Neutrophil (primary cell): ENCODE measurements around the gene MRPL38.

Experiments
- H3K27ac ChIP-seq: fragments of 200-600 bp; sonication (generic); 2 replicates; pipeline ENCODE4 v1.5.1; 2016; ENCODE audit warnings: mild to moderate bottlenecking, moderate library complexity
- H3K27me3 ChIP-seq: fragments of 200-600 bp; sonication (generic); 2 replicates; pipeline ENCODE4 v1.6.0; 2016; ENCODE audit warnings: mild to moderate bottlenecking
- H3K36me3 ChIP-seq: fragments of 200-600 bp; sonication (generic); 2 replicates; pipeline ENCODE4 v1.5.1; 2017
- H3K4me1 ChIP-seq, 2 experiments: fragments of 200-600 bp in 1 of 2; sonication (generic) in 1 of 2; 1 replicate in 1 of 2; 2 replicates in 1 of 2; pipeline versions ENCODE4 v1.5.1 to v1.6.1; 2013 to 2016; ENCODE audit warnings: low read depth in 1 of 2, low read length in 1 of 2, mild to moderate bottlenecking in 1 of 2, moderate library complexity in 1 of 2; ENCODE audit not compliant: control insufficient read depth in 1 of 2, insufficient read depth in 1 of 2
- H3K4me3 ChIP-seq, 2 experiments: fragments of 200-600 bp in 1 of 2; sonication (generic) in 1 of 2; 1 replicate in 1 of 2; 2 replicates in 1 of 2; pipeline ENCODE4 v1.5.1; 2013 to 2016; ENCODE audit warnings: low read depth in 1 of 2, low read length in 1 of 2, mild to moderate bottlenecking in 1 of 2, moderate library complexity in 1 of 2
- H3K9me3 ChIP-seq: fragments of 200-600 bp; sonication (generic); 2 replicates; pipeline ENCODE4 v1.5.1; 2016
- TF ChIP-seq, protein P1 (sequence below): fragments of 200-600 bp; sonication (generic); IDR thresholded peaks from 2 replicates; pipeline ENCODE4 v1.5.1; 2016; ENCODE audit warnings: antibody characterized with exemption

The MRPL38 gene

DNA sequence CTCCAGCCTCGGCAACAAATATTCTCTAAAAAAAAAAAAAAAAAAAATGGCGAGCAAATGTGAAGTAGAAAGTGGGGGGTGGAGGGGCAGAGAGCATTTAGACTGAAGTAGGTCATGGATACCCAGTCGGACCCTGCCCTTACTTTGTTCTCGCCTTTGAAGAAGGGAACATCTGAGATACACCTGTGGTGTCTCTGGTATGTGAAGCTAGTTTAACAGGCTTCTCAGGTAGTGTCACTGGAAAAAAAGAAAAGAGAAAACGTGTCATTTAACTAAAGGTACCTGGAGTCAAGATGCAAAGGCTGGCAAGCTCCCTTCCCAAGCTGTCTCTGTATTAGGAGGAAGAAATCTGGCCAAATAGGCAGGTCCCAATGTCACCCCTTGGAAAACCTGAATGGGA is 28.2 kb upstream of the MRPL38 start:
- Histone ChIP-seq H3K4me3 (no peak overlapping the region), H3K9me3 (no peaks in the 10 kb centered on the region), H3K27me3 (no peaks in the 10 kb centered on the region), H3K36me3 (no peaks in the 10 kb centered on the region), H3K4me1 (no peaks in the 10 kb centered on the region), H3K27ac (no peak overlapping the region)
- TF ChIP-seq, protein P1, sequence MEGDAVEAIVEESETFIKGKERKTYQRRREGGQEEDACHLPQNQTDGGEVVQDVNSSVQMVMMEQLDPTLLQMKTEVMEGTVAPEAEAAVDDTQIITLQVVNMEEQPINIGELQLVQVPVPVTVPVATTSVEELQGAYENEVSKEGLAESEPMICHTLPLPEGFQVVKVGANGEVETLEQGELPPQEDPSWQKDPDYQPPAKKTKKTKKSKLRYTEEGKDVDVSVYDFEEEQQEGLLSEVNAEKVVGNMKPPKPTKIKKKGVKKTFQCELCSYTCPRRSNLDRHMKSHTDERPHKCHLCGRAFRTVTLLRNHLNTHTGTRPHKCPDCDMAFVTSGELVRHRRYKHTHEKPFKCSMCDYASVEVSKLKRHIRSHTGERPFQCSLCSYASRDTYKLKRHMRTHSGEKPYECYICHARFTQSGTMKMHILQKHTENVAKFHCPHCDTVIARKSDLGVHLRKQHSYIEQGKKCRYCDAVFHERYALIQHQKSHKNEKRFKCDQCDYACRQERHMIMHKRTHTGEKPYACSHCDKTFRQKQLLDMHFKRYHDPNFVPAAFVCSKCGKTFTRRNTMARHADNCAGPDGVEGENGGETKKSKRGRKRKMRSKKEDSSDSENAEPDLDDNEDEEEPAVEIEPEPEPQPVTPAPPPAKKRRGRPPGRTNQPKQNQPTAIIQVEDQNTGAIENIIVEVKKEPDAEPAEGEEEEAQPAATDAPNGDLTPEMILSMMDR, result no peak

DNA sequence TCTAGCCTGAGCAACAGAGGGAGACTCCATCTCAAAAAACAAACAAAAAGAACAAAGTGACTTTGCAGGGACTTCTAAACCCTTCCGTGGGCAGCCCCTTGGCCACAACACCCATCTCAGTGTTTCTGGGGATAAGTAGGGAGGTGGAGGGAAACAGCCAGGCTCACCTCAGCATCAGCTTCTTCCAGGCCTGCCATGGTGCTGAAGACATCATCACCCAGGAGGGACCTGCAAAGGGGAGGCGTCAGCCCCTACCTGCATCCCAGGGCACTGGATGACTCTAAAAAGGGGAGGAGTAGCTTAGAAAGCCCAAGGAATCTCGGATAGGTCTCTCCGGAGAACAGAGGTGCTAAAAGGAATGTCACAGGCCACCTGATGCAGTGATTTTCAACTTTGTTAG is 26.4 kb upstream of the MRPL38 start:
- Histone ChIP-seq H3K27ac (no peak overlapping the region), H3K4me1 (no peaks in the 10 kb centered on the region), H3K36me3 (no peaks in the 10 kb centered on the region), H3K9me3 (no peaks in the 10 kb centered on the region), H3K27me3 (no peaks in the 10 kb centered on the region), H3K4me3 (no peak overlapping the region)
- TF ChIP-seq, protein P1, result no peak

DNA sequence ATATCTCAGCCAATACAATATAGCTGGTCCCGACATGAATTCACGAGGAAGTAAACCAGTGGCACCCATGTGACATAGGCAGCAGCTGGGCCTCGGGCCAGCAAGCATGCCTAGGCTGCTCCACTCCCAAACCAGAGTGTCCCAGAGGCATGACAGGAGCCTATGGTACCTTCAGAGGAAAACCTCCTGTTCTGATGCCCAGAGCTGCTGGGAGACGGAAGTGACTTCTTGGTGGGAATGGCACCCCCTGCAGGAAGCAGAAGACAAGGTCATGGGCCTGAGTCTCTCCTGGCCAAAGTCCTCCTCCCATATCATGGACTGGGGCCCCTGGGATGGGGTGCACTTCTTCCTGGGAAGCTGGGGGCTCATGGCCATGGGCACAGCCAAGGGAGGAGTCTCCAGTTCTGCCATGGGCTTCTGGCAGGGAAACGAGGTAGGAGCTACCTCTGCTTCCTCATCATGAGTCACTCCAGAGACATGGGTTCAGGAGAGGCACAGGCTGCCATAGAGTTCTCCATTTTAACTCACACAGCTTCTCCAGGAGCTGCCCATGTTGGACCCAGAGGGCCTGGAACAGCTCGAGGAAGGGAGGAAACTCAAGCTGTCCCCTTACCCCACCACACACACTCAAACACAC is 22.7 kb upstream of the MRPL38 start:
- Histone ChIP-seq H3K27me3 (no peaks in the 10 kb centered on the region), H3K27ac (no peak overlapping the region), H3K4me3 (no peak overlapping the region), H3K4me1 (no peaks in the 10 kb centered on the region), H3K9me3 (no peaks in the 10 kb centered on the region), H3K36me3 (no peaks in the 10 kb centered on the region)
- TF ChIP-seq, protein P1, result no peak

DNA sequence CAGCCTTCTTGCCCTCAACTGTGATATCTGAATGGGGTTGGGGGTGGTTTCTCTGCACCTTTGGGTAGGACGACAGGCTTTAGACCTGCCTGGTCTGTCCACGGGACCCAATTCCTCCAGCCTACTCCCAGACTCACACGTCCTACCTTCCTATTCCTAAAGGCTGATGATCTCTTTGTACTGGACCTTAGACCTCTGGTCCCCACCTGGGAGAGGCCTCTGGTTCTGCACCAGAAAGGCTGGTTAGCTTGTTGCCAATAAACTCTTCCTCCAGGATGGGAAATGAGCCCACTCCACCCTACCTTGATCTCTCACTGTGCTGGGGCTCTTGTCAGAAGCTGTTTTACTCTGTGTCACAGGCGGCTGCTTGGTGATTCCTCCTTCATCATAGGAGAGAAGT is 21.8 kb upstream of the MRPL38 start:
- Histone ChIP-seq H3K4me3 (no peak overlapping the region), H3K36me3 (no peaks in the 10 kb centered on the region), H3K27me3 (no peaks in the 10 kb centered on the region), H3K4me1 (no peaks in the 10 kb centered on the region), H3K27ac (no peak overlapping the region), H3K9me3 (no peaks in the 10 kb centered on the region)
- TF ChIP-seq, protein P1, result no peak

DNA sequence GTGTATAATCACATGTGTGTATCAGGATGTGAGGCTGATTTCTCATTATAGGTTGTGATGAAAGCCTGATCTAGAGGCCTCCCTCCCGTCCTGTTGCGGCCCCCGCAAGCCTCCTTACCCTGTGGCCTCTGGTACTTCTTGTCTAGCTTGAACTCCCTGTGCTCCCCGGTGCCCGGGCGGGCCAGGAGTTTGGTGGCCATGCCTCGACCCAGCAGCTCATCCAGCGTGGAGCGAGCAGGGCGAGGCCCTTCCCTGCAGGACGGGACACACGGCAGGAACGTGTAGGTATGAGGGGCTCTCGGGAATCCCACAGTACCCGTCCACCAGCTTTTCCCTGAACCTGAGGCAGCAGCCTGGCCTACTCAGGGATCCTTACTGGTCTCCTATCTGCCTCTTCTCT is 21.2 kb upstream of the MRPL38 start:
- Histone ChIP-seq H3K4me1 (no peaks in the 10 kb centered on the region), H3K4me3 (no peak overlapping the region), H3K36me3 (no peaks in the 10 kb centered on the region), H3K9me3 (no peaks in the 10 kb centered on the region), H3K27ac (no peak overlapping the region), H3K27me3 (no peaks in the 10 kb centered on the region)
- TF ChIP-seq, protein P1, result no peak
